ENCODE measurements around the gene SETD3.

The SETD3 gene

GRCh38 chr14:99481745-99482099, 1.1 kb upstream of the SETD3 start:
- no peak for FAIRE-seq

GRCh38 chr14:99480917-99481744, 472 bp upstream of the SETD3 start, which contains the start of gene CCNK:
Gene CCNK, plus strand, starts transcription at chr14:99481409. Its CDS starts 11,269 bp downstream, at chr14:99492678.
- FAIRE-seq: peak; percentile 69

- no peak for FAIRE-seq
Observed at GRCh38 chr14:99479160-99479905, 1.3 kb downstream of the SETD3 start.

- no peak for FAIRE-seq
Observed at GRCh38 chr14:99478128-99478527, 2.5 kb downstream of the SETD3 start.

- FAIRE-seq: no peak
Observed at GRCh38 chr14:99476864-99477263, 3.8 kb downstream of the SETD3 start.

- no peak for FAIRE-seq
Observed at GRCh38 chr14:99475660-99476059, 5.0 kb downstream of the SETD3 start.

- no peak for FAIRE-seq
Observed at GRCh38 chr14:99475179-99475578, 5.5 kb downstream of the SETD3 start.

- no peak for FAIRE-seq
Observed at GRCh38 chr14:99473458-99473857, 7.2 kb downstream of the SETD3 start.

- no peak for FAIRE-seq
Observed at GRCh38 chr14:99472937-99473336, 7.7 kb downstream of the SETD3 start.

- no peak for FAIRE-seq
Observed at GRCh38 chr14:99471731-99472130, 8.9 kb downstream of the SETD3 start.

GRCh38 chr14:99468836-99469592, 11.6 kb downstream of the SETD3 start:
- no peak for FAIRE-seq

GRCh38 chr14:99468081-99468480, 12.6 kb downstream of the SETD3 start:
- no peak for FAIRE-seq

- no peak for FAIRE-seq
Observed at GRCh38 chr14:99467336-99468078, 13.2 kb downstream of the SETD3 start.

- FAIRE-seq: no peak
Observed at GRCh38 chr14:99466758-99467157, 13.9 kb downstream of the SETD3 start.

- no peak for FAIRE-seq
Observed at GRCh38 chr14:99465288-99465687, 15.4 kb downstream of the SETD3 start.

GRCh38 chr14:99463974-99464373, 16.7 kb downstream of the SETD3 start:
- FAIRE-seq: no peak

- no peak for FAIRE-seq
Observed at GRCh38 chr14:99462210-99462609, 18.4 kb downstream of the SETD3 start.

- no peak for FAIRE-seq
Observed at GRCh38 chr14:99461411-99462085, 19.1 kb downstream of the SETD3 start.

- FAIRE-seq: no peak
Observed at GRCh38 chr14:99460793-99461192, 19.9 kb downstream of the SETD3 start.

GRCh38 chr14:99459481-99460100, 21.1 kb downstream of the SETD3 start:
- FAIRE-seq: no peak

- FAIRE-seq: no peak
Observed at GRCh38 chr14:99454246-99454645, 26.4 kb downstream of the SETD3 start.

- no peak for FAIRE-seq
Observed at GRCh38 chr14:99452968-99453367, 27.7 kb downstream of the SETD3 start.

All from islet of Langerhans (tissue), 1 donor.